Heart left ventricle (tissue), 16 donors: ENCODE results near the gene FFAR4. TPM values are rescaled to one million over a fixed set of nuclear protein-coding genes. Genes with fewer than 3 reads are reported as not detected.

Experiments used
- ATAC-seq, 4 donors: fragments of 200-7000 bp; cut with Tn5 transposase; one replicate each; pipeline ENCODE4 v1.9.1; 2020 to 2022; ENCODE audit warnings: moderate library complexity in 4 of 4, mild to moderate bottlenecking in 3 of 4, moderate number of reproducible peaks in 1 of 4
- DNase-seq, 5 donors: peaks; one replicate each; pipeline ENCODE4 v3.0.0-alpha.2; 2020
- H3K27ac ChIP-seq, 12 donors: fragments of 200-600 bp; sonication (generic) in 4 of 12; one replicate each; pipeline versions ENCODE4 v1.5.0 to v1.8.0; 2016 to 2022; ENCODE audit warnings: mild to moderate bottlenecking in 2 of 12
- H3K27me3 ChIP-seq, 9 donors: fragments of 200-600 bp; sonication (generic) in 2 of 9; one replicate each; pipeline versions ENCODE4 v1.5.1 to v1.8.0; 2016 to 2022; ENCODE audit warnings: mild to moderate bottlenecking in 3 of 9
- H3K36me3 ChIP-seq, 9 donors: fragments of 200-600 bp; sonication (generic) in 2 of 9; one replicate each; pipeline versions ENCODE4 v1.5.0 to v1.8.0; 2018 to 2022; ENCODE audit warnings: mild to moderate bottlenecking in 2 of 9
- H3K4me1 ChIP-seq, 12 donors: fragments of 200-600 bp; sonication (generic) in 4 of 12; one replicate each; pipeline versions ENCODE4 v1.5.0 to v1.8.0; 2016 to 2022; ENCODE audit warnings: mild to moderate bottlenecking in 3 of 12
- H3K4me3 ChIP-seq, 12 donors: fragments of 200-600 bp; sonication (generic) in 4 of 12; one replicate each; pipeline versions ENCODE4 v1.5.0 to v1.8.0; 2017 to 2022; ENCODE audit warnings: mild to moderate bottlenecking in 9 of 12, moderate library complexity in 4 of 12
- H3K9me3 ChIP-seq, 12 donors: fragments of 200-600 bp; sonication (generic) in 4 of 12; one replicate each; pipeline versions ENCODE4 v1.5.0 to v1.8.0; 2016 to 2022; ENCODE audit warnings: mild to moderate bottlenecking in 1 of 12
- POLR2A ChIP-seq, 2 donors: fragments of 450-650 bp; IDR thresholded peaks; one replicate each; pipeline ENCODE4 v1.6.1; 2017; ENCODE audit warnings: antibody characterized with exemption in 2 of 2, mild to moderate bottlenecking in 2 of 2, moderate library complexity in 2 of 2
- WGBS, 4 donors: extraction: QIAGEN DNeasy Blood & Tissue Kit in 2 of 4; methylation state at CpG; one replicate each; pipeline versions ENCODE4 v1.1.5 to v1.1.7; 2013 to 2018; 5-methylcytosine and 5-hydroxymethylcytosine counted together
- intact Hi-C, 10 donors: fragments of 100-400 bp; cut with DNase I; formaldehyde crosslinking; loops; one replicate each; pipeline versions ENCODE4 v1.11.1 to v1.14.2; 2022
- polyA plus RNA-seq, 2 donors: library from polyadenylated mRNA; stranded (reverse); fragments of 200-250 nt; gene quantifications; one replicate each; pipeline ENCODE4 v1.2.3, GENCODE V29; 2013
- total RNA-seq, 9 donors: library from RNA; depleted of rRNA in 2 of 9; stranded (reverse); fragments of >200 nt in 2 of 9; fragmentation: NEBNext Ultra II Directional in 3 of 9; extraction: Animal tissue kit (Norgen Biotek cat#: 25700) in 3 of 9; gene quantifications; one replicate each; pipeline versions ENCODE4 v1.1.0 to v1.2.4, GENCODE V29; 2016 to 2023
- TF ChIP-seq, protein P1 (sequence below), 12 donors: fragments of 200-600 bp; sonication (generic) in 4 of 12; IDR thresholded peaks; one replicate each; pipeline versions ENCODE4 v1.5.0 to v1.8.0; 2018 to 2022; ENCODE audit warnings: antibody characterized with exemption in 12 of 12, mild to moderate bottlenecking in 5 of 12
- donor health status: ischemic (EF 13 %, LVEDD 7.1; RV severe dilation, severe dysfunction).
- donor health status: healthy with polysubstance abuse.
- donor health status: DM: no; HTN: yes; CAD: no.
- donor health status: DM: no; HTN: no; CAD: no.
- donor health status: ischemic (EF 25% LVEDD 6.9; RV normal size, moderate dysfunction).
- donor health status: ischemic (EF 25% LVEDD 5.7; RV mildly dilated, moderate dysfunction).
- donor health status: healthy.
- donor health status: DM: yes; HTN: yes; CAD: no.
- donor health status: ischemic (EF 35%, LVEDD 5.7; RV mildly dilated, moderate dysfunction).
- donor health status: nonischemic (EF 11% LVEDD 7.7; RV severe dilation, severe dysfunction).
- donor health status: DM: yes; HTN: yes; CAD: no.
- donor health status: PGD.
- donor health status: ischemic (EF 29% LVEDD 5.4; RV normal size, mild dysfunction).
- donor health status: nonischemic (EF 23%, LVEDD 6.1; RV moderate dilation, normal function).

Gene FFAR4
- total and polyA plus RNA-seq, 11 donors = 0.06 to 1.7 (median 0.11) TPM; not detected in 4

DNA sequence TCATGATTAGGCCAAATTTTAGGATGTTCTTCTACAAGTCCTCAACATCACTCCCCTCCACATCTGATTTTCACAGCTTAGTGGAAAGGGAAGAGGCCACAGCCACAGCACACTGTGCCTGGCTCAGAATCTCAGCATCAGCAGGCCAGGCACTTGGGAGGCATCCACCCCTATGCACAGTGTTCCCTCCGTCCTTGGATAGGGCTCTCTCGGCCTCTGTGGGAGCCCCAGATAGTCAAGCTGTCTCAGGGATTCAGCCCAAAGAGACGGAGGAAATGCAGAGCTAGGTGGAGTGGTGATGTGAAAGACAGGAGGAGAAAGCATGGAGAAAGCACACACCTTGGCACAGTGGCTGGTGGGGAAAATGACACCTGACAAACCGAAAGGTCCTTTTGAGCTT is 33.3 kb downstream of the FFAR4 start:
- 78 to 94% (median 86%) methylated on average over 4 of the region's 4 CpGs for WGBS, 4 donors
- no peaks in the 10 kb centered on the region for H3K9me3 ChIP-seq
- ATAC-seq (no peak), DNase-seq (no peak)
- intact Hi-C loops = no loop called here
- no peak for TF ChIP-seq POLR2A (IDR thresholded peaks at IDR 0.05)
- TF ChIP-seq, protein P1, sequence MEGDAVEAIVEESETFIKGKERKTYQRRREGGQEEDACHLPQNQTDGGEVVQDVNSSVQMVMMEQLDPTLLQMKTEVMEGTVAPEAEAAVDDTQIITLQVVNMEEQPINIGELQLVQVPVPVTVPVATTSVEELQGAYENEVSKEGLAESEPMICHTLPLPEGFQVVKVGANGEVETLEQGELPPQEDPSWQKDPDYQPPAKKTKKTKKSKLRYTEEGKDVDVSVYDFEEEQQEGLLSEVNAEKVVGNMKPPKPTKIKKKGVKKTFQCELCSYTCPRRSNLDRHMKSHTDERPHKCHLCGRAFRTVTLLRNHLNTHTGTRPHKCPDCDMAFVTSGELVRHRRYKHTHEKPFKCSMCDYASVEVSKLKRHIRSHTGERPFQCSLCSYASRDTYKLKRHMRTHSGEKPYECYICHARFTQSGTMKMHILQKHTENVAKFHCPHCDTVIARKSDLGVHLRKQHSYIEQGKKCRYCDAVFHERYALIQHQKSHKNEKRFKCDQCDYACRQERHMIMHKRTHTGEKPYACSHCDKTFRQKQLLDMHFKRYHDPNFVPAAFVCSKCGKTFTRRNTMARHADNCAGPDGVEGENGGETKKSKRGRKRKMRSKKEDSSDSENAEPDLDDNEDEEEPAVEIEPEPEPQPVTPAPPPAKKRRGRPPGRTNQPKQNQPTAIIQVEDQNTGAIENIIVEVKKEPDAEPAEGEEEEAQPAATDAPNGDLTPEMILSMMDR (IDR thresholded peaks at IDR 0.05) = no peak
- H3K36me3 ChIP-seq = no peaks in the 10 kb centered on the region
- H3K4me1 ChIP-seq = peaks cover 0 to 16% (median 8%) of the 10 kb centered on the region in 12 donors
- H3K27me3 ChIP-seq = peaks cover 7 to 51% (median 37%) of the 10 kb centered on the region in 9 donors
- no peak overlapping the region for H3K27ac ChIP-seq
- no peak overlapping the region for H3K4me3 ChIP-seq

DNA sequence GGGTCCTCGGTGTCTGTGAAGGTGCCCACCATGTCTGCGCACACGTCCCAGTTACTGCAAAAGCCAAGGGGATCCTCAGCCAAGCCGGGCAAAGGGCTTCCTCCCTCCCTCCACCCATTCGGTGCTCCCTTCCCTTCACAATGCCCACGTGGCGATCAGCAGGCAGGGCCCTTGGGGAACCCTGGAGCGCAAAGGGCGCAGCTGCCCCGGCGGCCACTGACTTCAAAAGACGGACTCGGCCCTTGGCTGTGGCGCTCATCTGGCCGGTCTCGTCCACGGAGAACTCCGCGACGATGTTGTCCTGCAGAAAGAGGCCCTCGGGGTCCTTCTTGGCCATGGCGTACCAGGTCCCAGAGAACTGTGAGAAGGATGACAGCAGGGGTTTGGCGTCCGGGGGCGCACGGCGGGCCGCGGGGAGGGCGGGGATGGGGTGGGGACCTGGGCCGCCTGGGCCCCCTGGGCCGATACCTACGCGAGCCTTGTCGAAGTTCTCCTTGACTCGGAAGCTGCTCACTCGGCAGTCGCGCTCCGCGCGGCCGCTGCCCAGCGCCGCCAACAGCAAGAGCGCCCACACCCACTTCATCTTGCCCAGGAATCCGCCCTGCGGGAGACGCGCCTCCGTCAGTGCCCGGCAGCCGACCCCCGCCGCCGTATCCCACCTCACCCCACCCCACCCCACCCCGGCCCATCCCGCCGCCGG is 34.1 kb downstream of the FFAR4 start:
- H3K9me3 ChIP-seq = no peaks in the 10 kb centered on the region
- TF ChIP-seq, protein P1 (IDR thresholded peaks at IDR 0.05) = no peak
- TF ChIP-seq POLR2A (IDR thresholded peaks at IDR 0.05) = no peak
- intact Hi-C loops = no loop called here
- H3K27me3 ChIP-seq = peaks cover 7 to 55% (median 37%) of the 10 kb centered on the region in 9 donors
- H3K27ac ChIP-seq = no peak overlapping the region
- peak overlapping the region; percentile 5 to 54 (median 38) for H3K4me3 ChIP-seq
- no peaks in the 10 kb centered on the region for H3K36me3 ChIP-seq
- DNase-seq (no peak), ATAC-seq (peak in 2 of 4 donors; percentile 34 to 54)
- peaks cover 0 to 16% (median 8%) of the 10 kb centered on the region in 12 donors for H3K4me1 ChIP-seq
- WGBS, 4 donors = 8 to 12% (median 8%) methylated on average over 46 to 60 of the region's 60 CpGs; no CpG with 5 or more reads in 1 of the 4 donors

DNA sequence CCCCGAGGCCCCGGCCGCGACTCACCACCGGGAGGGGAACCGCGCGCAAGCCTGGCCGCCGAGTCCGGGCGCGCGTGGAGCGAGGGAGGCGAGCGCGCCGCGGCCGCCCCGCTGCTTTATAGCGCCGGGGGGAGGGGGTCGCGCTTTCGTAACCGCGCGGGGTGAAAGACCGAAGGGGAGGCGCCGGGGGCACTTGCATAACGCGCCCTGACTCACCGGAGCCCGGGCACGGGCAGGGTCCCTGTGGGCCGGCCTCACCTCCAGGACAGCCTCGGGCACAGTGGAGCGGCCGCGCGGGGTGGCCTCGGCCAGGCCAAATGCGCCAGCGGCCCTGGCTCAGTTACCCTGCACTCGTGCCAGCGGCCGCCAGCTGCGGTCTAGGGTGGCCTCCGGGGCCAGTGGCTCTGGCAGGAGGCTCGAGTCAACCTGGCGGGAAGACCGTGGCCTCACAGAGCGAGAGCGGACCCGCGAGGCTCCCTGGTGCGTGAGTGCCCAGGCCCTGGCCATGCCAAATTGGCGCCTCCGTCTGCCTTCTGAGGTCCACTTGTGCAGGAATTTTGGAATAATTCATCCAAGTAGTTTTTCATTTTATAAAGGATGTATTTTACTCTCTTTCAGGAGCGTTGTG is 34.8 kb downstream of the FFAR4 start, which contains the start of gene RBP4:
RBP4 (minus strand) TSS at position 90 of the 628 bp plus-strand sequence. CDS start 207 bp downstream, outside the sequence.
- H3K4me1 ChIP-seq = peaks cover 0 to 16% (median 8%) of the 10 kb centered on the region in 12 donors
- no peaks in the 10 kb centered on the region for H3K9me3 ChIP-seq
- TF ChIP-seq, protein P1 (IDR thresholded peaks at IDR 0.05) = no peak
- TF ChIP-seq POLR2A (IDR thresholded peaks at IDR 0.05) = no peak
- peak in 1 of 4 donors; percentile 48 for ATAC-seq
- intact Hi-C loops = no loop called here
- H3K4me3 ChIP-seq = peak within 1 kb of the TSS; percentile 5 to 54 (median 38)
- WGBS, 4 donors = 1 to 9% (median 1%) methylated on average over 11 to 63 of the region's 63 CpGs
- peaks cover 7 to 60% (median 37%) of the 10 kb centered on the region in 9 donors for H3K27me3 ChIP-seq
- no peaks in the 10 kb centered on the region for H3K36me3 ChIP-seq
- H3K27ac ChIP-seq = no peak within 1 kb of the TSS
- no peak for DNase-seq

DNA sequence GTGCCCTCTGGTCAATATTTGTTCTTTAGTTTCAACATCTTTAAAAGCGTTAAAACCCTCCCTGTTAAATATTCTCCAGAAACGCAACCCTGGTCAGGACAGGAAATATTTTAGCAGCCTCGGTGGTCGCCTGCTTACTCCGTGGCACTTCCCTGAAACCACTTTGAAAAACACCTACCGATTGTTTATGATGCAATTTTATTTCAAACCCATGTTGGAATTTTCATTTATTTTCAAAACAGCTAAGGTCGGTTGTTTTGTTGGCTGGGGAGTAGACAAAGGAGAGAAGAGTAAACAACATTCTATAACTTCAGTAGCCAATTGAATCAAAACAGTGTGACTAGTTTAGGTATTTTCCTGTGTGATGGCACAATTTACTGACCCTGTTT is 35.3 kb downstream of the FFAR4 start:
- intact Hi-C loops = no loop called here
- no peaks in the 10 kb centered on the region for H3K9me3 ChIP-seq
- peaks cover 0 to 16% (median 8%) of the 10 kb centered on the region in 12 donors for H3K4me1 ChIP-seq
- no peak for TF ChIP-seq POLR2A (IDR thresholded peaks at IDR 0.05)
- TF ChIP-seq, protein P1 (IDR thresholded peaks at IDR 0.05) = no peak
- no peak overlapping the region for H3K27ac ChIP-seq
- peak overlapping the region in 4 of 12 donors; percentile 30 to 54 (median 44) for H3K4me3 ChIP-seq
- DNase-seq (no peak), ATAC-seq (no peak)
- H3K27me3 ChIP-seq = peaks cover 7 to 63% (median 37%) of the 10 kb centered on the region in 9 donors
- H3K36me3 ChIP-seq = no peaks in the 10 kb centered on the region
- WGBS, 4 donors = 7 to 13% (median 11%) methylated on average over 7 of the region's 7 CpGs
